SHP77 treated with DMSO at 0.1 percent for 48 hours (cell line): ENCODE data around the gene DDX54.
A peak's percentile ranks its signal among the peaks of the same experiment; 100 is the strongest.

Source experiments
- DNase-seq: peaks from one replicate; lab custom pipeline; 2025; lab: John Stamatoyannopoulos, UW

The DDX54 gene, protein sequence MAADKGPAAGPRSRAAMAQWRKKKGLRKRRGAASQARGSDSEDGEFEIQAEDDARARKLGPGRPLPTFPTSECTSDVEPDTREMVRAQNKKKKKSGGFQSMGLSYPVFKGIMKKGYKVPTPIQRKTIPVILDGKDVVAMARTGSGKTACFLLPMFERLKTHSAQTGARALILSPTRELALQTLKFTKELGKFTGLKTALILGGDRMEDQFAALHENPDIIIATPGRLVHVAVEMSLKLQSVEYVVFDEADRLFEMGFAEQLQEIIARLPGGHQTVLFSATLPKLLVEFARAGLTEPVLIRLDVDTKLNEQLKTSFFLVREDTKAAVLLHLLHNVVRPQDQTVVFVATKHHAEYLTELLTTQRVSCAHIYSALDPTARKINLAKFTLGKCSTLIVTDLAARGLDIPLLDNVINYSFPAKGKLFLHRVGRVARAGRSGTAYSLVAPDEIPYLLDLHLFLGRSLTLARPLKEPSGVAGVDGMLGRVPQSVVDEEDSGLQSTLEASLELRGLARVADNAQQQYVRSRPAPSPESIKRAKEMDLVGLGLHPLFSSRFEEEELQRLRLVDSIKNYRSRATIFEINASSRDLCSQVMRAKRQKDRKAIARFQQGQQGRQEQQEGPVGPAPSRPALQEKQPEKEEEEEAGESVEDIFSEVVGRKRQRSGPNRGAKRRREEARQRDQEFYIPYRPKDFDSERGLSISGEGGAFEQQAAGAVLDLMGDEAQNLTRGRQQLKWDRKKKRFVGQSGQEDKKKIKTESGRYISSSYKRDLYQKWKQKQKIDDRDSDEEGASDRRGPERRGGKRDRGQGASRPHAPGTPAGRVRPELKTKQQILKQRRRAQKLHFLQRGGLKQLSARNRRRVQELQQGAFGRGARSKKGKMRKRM

DNA sequence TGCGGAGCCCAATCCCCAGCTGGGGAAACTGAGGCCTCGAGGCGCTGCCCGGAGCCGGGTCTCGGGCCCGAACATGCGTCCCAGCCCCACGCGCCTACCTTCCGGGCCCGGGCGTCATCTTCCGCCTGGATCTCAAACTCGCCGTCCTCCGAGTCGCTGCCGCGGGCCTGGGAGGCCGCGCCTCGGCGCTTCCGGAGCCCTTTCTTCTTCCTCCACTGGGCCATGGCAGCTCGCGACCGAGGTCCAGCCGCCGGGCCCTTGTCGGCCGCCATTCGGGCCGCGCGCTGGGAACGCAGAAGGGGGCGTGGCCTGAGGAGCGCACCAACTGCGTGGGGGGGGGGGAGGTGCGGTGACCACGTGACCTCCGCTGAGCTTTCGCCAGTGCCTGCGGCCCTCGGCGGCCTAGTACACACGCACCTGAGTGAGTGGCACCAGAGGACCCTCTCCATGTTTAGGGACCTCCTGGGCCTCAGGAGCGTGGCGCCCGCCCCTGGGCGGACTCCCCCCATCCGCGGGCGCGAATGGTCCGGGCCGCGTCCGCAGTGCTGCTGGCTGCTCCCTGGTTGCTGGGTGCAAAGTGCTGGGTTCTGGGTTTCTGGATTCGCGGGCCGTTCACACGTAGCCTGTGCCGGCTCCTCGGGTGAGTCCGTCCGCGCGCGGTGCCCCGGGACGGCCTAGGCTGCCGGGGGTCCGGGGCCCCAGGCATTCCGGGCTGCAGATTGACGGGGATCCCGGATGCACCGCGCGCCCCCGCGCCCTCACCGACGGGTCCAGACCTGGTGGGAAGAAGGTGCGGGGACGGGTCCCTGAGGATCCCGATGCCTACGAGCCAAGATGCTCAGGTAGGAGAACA lies at the start of gene DDX54, which contains the start of gene RITA1:
Gene DDX54 (minus strand): TSS at position 299 of the 853 bp plus-strand sequence. CDS start 27 bp downstream, at position 272.
Gene RITA1 (plus strand): TSS at position 542 of the 853 bp plus-strand sequence. CDS start 1,026 bp downstream, outside the sequence.
- peak; percentile 30 for DNase-seq

DNA sequence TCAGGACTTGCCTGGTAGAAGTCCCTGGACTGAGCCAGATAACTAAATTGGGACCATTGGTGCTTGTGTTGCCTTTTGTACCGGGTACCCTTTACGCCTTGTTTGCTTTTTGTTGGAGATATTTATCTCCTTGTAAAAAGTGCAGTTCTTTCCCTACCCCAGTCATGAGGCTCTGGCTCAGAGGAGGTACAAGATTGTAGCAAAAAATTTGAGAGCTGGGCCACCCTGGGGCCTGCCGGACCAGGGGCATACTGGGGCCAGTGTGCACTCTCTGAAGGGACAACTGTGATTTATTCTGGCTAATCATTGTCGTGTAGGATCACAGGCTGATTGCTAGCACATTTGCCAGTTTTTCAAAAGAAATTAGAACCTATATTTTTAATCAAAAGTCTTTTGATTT lies 49.2 kb upstream of the DDX54 start:
- no peak for DNase-seq

DNA sequence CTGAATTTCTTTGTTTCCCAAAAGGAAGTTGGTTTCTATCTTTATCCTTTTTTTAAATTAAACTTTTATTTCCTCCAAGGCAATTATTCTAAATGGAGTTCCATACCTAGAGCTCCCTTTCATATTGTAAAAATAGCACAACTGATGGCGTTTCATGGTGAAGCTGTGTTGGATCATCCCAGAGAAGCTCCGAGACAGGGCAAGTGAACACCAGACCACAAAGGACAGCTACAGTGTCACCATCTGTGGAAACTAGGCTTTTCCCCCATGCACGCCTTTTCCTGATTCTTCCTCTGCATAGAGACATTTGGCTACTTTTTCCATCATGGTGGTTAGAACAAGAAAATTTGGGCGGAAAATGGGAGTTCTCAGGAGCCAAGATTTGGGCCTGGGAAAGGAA lies 48.7 kb upstream of the DDX54 start:
- no peak for DNase-seq

DNA sequence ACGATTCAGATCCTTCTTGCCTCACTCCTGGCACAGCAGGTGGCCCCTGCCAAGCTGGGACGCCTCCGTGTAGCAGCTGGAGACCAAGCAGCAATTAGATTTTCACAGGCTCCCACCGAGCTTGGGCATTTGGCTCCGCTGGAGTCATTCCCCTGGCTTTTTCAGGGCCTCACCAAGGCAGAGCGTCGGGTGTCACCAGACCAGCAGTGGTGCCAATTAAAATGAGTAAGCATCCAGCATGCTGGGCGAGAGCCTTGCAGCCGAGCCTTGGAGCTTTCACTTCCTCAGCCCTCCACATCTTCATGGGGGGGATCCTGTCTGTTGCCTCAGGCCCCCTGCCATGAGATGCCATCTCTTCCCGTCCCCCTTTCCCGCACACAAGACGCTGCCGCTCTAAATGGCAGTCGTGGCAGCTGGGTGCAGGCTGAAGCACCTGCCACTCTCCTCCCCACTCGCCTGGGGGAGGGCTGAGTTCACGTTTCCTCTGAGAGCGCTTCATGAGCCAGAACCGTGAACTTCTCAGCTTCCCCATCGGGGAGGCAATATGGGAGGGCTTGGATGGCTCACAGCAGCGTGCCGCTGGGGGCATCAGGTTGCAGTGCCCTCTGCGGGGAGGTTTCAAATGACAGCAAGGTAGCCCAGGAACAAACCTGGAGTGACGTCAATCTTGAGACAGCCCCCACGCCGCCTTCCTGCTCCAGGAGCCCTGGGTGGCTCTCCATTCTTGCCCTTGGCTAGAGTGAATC lies 47.7 kb upstream of the DDX54 start:
- peak; percentile 86 for DNase-seq

DNA sequence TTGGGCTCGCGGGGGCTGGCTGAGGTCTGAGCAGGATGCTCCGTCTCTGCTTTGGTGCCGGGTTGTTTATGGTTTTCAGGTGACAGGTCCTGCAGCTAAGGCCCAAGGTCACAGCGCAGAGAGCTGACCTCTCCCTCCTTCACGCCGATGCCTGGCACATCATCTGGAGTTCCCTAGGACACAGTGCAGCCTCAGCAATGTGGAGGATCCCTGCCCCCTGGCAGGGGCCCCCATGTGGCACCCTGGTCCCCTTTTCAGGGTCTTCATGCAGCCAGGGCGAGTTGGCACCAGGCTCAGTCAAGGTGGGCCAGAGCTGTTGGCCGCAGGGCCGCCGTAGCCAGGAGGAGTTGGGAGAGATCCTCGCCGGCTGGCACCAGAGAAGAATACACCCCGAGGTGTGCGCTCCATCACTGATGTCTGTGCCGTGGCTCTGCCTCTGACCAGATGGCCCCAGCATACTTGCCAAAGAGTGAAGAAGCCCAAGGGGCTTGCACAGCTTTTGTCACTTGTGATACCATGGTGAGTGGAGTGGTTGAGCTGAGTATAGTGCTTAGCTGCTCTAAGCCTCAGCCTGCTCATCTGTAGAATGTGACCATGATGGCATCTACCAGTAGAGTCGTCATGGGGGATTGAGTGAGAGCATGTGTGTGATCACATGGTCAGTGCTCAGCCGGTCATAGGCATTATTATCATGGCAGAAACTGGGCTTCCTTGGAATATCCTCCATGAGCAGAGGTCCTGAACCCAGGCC lies 47.0 kb upstream of the DDX54 start:
- no peak for DNase-seq

DNA sequence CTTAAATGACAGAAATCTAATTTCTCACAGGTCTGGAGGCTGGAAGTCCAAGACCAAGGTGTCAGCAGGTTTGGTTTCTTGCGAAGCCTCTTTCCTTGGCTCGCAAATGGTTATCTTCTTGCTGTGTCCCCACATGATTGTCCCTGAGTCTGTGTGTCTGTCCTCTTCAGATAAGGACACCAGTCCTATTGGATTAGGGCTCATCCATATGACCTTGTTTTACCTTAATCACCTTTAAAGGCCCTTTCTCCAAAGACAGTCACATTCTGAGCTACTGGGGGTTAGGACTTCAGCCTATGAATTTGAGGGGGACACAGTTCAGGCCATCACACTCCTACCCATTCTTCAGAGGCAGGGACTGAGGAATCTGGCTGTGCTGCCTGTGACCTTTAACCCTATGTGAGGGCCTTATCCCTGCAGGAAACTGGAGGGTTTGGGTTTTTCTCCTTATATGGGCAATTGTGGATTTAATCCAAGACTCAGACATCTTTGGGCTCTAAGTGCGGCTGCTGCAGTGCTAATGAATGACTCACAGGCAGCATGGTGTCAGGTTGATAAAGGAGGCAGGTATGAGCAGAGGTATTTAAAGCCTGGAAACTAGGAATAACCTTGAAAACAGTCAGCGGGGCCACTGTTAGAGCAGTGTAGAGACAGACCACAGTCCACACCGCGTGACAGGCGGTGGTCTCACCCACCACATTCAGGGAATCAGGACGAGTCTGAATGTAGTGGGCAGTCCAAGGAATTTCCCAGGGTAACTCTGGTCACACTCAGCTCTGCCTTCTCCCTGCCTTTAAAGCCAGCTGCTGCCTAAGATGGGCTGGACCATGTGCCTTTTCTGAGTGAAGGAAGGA lies 46.2 kb upstream of the DDX54 start:
- DNase-seq, result no peak

DNA sequence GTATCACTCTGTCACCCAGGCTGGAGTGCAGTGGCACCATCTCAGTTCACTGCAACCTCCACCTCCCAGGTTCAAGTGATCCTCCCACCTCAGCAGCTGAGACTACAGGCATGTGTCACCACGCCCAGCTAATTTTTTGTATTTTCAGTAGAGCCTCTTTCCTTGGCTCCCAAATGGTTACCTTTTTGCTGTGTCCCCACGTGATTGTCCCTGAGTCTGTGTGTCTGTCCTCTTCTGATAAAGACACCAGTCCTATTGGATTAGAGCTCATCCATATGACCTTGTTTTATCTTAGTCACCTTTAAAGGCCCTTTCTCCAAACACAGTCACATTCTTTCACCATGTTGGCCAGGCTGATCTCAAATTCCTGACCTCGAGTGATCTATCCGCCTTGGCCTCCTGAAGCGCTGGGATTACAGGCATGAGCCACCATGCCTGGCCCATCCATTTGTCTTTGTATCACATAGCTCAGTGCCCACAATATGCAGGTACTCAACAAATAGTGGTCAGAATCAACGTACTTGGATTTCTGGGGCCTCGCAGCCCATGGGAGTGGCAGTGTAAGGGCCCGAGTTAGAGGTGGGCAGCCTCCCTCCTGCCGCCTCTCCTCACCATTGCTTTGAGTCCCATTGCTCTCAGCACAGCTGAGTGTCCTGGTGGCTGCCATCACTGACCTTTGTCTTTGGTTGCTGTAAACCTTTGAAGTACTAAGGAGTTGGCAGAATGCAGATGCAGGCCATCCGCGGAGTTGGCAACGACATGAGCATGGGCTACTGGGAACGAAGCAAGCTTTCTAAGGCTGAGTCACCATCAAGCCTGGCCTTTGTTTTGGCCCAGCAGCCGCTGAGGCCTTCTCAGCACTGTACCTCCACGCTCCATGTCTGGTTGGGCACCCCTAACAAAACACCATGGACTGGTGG lies 45.3 kb upstream of the DDX54 start:
- no peak for DNase-seq

DNA sequence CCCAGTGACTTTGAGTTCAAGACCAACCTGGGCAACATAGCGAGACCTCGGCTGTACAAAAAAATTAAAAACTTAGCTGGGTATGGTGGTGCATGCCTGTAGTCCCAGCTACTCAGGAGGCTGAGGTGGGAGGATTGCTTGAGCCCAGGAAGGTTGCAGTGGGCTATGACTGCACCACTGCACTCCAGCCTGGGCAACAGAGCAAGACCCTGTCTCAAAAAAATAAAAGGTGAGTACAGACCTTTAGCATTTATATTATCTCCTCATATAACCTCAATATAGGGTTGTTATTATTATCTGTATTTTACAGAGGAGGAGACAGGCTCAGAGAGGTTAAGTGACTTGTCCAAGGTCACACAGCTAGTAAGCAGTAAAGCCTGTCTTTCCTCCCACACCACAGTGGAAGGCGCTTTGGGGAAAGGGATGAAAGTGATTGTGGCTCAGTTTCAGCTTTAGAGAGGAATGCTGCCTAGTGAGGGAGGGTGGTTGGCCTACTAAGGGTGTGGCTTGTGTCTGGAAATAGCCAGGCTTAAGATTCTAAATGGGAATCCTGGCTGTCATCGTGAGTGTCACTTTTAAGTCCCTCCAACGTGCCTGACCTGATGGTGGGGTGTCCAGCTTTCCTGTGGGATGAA lies 43.2 kb upstream of the DDX54 start:
- DNase-seq, result no peak

DNA sequence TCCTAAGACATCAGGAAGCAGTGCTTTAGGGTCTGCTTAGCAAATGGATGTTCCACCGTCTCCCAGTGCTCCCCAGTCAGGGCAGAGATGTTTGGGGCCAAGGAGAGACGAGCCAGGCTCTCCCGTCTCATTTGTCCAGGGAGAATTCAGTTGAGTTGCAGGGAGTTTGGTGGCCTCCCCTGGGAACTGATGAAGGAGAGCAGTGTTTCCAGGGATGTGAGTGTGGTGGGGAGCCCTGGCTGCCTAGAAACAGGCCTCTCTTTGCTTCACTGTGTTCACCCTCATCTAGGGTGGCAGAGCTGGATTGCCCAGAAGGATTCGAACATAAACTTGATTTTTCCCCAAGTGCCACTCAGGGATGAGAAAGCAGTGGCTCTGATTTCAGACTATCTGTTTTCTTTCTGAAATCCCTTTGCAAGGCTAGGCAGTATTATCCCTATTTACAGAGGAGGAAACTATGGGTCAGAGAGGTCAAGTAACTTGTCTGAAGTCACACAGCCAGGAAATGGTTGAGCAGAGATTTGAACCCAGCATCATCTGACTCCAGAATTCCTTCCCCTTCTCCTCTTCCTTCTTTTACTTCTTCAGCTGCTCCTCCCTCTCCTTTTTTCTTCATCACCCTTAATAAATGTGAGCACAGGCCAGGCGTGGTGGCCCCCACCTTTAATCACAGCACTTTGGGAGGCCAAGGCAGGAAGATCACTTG lies 42.6 kb upstream of the DDX54 start:
- DNase-seq, result no peak

DNA sequence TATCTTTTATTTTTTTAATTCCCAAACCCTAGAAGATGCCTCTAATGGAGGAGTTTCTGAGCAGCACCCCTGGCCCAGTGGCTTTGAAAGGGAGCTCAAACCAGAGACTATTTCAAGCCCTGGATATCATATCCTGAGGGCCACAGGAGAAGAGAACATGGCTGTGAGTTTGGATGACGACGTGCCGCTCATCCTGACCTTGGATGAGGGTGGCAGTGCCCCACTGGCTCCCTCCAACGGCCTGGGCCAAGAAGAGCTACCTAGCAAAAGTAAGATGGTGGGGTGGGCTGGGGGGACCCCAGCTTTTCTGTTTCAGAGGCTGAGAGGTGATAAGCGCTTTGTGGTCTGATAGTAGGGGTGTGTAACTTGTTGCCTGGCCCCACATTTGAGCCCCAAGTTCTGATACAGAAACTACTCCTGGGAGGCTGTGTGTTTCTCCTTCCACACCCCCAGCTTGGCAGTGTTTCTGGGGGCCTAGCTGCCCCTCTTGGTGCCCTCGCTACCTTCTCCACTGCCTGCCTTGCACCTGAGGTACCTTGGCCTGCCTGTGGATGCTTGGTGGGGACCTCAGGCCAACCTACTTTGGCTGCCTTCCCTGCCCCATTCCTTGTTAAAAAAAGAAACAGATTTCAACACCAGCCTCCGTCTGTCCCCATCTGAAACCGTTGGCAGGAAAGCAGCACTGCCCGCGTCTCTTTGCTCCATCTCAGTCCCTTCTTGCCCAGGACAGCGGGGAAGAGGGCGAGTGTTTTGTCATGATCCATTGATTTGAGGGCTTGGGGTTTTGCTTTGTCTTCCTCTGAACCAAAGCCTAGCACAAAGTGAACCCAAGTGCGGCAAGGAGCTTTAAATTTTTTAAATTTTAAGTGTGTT lies 41.7 kb upstream of the DDX54 start:
- DNase-seq, result no peak

DNA sequence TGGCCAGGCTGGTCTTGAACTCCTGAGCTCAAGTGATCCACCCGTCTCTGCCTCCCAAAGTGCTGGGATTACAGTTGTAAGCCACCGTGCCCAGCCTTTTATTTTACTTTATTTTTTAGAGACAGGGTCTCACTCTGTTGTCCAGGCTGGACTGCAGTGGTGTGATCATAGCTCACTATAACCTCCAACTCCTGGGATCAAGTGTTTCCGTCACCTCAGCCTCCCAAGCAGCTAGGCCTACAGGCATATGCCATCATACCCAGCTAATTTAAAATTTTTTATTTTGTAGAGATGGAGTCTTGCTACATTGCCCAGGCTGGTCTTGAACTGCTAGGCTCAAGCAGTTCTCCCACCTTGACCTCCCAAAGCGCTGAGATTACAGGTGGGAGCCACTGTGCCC lies 39.7 kb upstream of the DDX54 start:
- DNase-seq, result no peak

DNA sequence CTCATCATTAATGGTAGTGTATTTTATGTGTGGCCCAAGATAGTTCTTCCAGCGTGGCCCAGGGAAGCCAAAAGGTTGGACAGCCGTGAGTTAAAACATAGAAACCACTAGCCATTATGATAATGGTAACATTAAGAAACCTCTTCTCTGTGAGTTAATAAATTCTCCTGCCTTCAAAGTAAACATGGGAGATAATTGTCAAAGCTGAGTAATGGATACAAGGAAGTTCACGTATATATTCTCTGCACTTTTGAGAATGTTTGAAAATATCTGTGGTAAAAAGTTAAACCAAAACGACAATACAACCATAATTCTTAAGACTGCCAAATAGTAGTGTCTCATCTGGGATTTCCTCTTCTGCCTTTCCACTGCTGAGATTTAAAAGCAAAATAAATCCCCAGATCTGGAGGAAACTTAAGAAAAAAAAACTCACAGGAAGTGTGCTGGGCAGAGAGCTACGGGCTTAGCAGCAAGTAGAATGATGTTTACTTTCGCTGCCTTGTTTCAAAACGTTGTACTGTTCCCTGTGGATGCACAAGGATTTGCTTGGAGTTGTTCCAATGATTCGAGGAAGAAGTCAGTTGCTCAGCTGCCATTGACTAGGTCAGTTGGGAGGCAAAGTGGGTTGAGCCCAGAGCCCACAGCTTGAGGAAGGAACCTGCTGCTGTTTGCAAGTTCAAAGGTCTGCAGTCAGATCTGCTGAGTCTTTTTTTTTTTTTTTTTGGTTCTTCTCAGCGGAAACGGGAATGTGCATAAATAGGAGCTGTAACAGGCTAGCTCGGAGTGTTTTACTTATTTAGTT lies 37.7 kb upstream of the DDX54 start:
- peak; percentile 84 for DNase-seq

DNA sequence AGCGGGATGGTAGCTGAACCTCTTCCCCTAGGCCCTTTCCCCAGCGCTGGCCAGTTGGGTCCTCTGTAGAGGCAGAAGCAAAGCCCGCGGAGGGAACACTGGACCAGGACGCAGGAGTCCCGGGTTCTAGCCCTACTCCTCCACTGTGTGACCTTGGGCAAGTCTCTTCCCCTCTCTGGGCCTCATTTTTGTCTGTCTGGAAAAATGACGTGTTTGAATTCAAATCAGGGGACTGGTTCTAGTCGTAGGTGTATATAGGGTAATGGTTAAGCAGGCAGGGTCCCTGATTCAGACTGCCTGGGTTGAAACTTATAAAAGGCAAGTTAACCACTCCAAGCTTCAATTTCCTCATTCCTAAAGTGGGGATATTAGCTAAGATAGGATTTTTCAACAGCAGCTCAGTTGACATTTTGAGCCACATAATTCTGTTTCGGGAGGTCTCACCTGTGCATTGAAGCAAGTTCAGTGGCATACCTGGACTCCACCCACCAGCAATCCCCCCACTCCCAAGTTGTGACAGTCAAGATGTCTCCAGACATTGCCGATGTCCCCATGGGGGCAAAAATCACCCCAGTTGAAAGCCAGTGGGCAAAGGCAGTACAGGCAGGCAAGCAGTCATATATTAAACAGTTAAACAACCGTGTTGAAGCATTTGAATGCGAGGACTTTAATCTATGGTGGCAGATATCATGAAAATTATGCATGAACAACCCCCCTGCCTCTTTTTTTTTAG lies 36.9 kb upstream of the DDX54 start:
- no peak for DNase-seq

DNA sequence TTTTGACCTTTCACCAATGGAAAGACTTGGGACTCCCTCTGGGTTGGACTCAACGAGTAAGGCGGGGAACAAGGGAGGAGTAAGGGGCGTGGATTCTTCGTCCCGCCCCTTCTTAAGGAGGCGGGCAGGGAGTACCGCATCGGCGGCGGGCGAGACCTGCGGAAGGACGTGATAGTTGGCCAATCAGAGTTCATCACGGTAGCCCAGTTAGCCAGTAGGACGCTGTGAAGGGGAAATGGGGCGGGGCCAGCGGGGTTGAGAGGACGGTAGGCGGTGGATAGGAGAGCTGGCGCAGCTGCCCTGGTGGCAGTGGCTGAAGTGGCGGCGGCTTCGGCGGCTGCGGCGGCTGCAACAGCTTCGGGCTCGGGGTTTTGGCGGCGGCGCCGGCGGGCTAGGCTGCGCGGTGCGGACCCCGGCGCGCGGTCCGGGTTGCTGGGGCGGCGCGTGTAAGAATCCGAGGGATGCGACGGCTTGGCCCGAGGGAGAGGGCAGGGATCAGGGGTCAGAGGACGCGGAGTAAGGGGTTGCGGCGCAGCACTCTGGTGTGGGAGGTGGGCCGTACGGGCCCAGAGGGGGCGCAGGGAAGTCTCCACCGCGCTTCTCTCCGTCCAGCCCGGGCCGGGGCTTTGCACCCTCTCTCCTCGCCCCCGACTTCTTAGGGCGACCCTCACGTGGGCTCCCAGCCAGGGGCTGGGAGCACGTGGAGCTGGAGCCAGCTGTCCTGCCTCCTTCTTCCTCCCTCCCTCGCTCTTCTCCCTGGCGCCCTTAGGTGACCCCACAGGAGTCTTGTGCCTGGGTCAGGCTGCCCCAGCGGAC lies 36.1 kb upstream of the DDX54 start, which contains the start of gene TPCN1:
Gene TPCN1 (plus strand): TSS at position 284 of the 816 bp plus-strand sequence. CDS start 5,389 bp downstream, outside the sequence.
- peak; percentile 100 for DNase-seq
